SK-MEL-5 (cell line): ENCODE data around the gene STK39. TPM values are rescaled to one million over a fixed set of nuclear protein-coding genes. Genes with fewer than 3 reads are reported as not detected.

ENCODE experiments used
- DNase-seq: peaks from one replicate; pipeline ENCODE4 v3.0.0-alpha.2; 2016; ENCODE audit warnings: low read depth, low spot score
- in situ Hi-C: cut with HindIII; loops from 2 replicates; pipeline ENCODE4 v1.10.0; 2016; ENCODE audit warnings: low sequenced_read_pairs, high pct_unique_total_duplicates, low pct_unique_long_range_greater_than_20kb
- total RNA-seq: library from RNA; depleted of rRNA; stranded (reverse); fragments of >200 nt; shearing (Covaris generic); gene quantifications from 2 replicates; pipeline ENCODE4 v1.2.3, GENCODE V29; 2014

Gene STK39
- total RNA-seq, 1 experiment from 2014 or later = 8.5 TPM

GRCh38 chr2:167946441-167946841, 301.0 kb downstream of the STK39 start:
- in situ Hi-C loops = no loop called here
- DNase-seq = no peak

- no peak for DNase-seq
- in situ Hi-C loops = no loop called here
These were observed 301.6 kb downstream of the STK39 start for GRCh38 chr2:167945660-167946368.

DNA sequence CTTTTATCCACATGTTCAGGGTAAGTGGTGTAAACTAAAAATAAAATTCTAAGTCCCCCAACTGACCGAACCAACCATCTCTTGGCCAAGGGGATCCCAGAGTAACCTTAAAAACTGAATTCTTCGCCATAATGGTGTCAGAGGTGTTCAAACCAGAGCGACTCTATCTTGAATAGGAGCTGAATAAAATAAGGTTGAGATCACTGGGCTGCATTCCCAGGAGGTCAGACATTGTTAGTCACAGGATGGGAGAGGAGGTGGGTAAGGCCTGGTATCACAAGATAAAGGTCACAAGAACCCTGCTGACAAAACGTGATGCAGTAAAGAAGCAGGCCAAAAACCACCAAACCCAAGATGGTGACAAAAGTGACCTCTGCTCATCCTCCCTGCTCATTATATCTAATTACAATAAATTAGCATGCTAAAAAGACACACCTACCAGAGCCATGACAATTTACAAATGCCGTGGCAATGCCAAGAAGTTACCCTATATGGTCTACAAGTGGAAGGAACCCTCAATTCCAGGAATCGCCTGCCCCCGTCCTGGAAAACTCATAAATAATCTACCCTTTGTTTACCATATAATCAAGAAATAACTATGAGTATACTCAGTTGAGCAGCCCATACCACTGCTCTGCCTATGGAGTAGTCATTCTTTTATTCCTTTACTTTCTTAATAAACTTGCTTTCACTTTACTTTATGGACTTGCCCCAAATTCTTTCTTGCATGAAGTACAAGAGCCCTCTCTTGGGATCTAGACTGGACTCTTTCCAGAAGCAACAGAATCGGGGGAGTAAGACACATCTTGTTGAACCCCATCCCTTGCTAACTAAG, 302.4 kb downstream of the STK39 start:
- peak; percentile 42 for DNase-seq
- in situ Hi-C loops = no loop called here

- in situ Hi-C loops = no loop called here
- no peak for DNase-seq
These were observed 303.5 kb downstream of the STK39 start for GRCh38 chr2:167943897-167944296.

DNA sequence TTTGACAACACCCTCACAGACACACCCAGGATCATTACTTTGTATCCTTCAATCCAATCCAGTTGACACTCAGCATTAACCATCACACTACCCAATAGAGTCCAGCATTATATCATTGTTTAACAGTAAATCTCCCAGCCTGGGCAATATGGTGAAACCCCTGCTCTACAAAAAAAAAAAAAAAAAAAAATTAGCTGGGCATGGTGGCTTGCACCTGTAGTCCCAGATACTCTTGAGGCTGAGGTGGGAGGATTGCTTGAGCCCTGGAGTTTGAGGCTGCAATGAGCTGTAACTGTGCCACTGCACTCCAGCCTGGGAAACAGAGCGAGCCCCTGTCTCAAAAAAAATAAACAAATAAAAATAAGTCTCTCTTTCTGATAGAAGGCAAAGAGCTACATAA, 304.0 kb downstream of the STK39 start:
- in situ Hi-C loops = no loop called here
- no peak for DNase-seq

GRCh38 chr2:167942366-167943081, 304.9 kb downstream of the STK39 start:
- DNase-seq = no peak
- in situ Hi-C loops = no loop called here

DNA sequence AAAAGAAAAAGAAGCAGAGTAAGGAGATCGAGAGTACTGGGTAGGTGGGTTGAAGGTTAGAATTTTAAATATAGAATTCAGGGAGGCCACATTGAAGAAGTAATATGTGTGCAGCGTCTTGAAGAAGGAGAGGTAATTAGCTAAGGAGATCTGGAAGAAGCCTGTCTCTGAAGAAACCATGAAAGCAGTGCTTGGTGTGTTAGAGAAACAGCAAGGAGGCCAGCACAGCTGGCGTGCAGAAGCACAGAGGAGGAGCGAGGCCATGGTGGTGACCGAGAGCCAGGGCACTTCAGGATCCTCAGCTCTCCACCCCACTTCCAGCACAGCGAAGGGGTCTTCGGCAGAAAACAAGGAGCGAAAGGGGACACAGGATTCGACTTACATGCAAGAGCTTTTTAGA, 305.8 kb downstream of the STK39 start:
- in situ Hi-C loops = no loop called here
- DNase-seq = no peak

DNA sequence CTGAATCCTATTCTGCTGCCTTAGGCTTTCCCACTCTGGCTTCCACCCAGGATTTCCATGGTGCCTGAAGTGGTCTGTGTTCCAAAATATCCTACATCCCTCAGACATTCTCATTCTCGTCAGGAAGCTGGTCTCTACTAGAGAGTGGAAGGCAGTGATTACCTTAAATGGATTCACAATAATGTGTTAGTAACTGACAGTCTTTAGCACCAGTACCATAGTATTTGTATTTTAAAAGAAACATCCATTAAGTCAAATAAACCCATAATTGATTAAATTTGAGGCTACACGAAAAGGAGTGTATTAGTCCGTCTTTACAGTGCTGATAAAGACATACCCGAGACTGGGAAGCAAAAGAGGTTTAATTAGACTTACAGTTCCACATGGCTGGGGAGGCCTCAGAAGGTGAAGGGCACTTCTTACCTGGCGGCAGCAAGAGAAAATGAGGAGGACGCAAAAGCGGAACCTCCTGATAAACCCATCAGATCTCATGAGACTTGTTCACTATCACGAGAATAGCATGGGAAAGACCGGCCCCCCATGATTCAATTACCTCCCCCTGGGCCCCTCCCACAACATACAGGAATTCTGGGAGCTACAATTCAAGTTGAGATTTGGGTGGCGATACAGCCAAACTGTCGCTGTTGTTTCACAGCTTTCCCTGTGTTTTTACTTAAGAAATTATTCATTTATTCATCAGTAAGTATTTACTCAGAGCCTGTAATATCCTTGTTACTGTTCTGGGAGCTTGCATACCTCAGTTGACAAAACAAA, 306.5 kb downstream of the STK39 start:
- DNase-seq = no peak
- in situ Hi-C loops = no loop called here

DNA sequence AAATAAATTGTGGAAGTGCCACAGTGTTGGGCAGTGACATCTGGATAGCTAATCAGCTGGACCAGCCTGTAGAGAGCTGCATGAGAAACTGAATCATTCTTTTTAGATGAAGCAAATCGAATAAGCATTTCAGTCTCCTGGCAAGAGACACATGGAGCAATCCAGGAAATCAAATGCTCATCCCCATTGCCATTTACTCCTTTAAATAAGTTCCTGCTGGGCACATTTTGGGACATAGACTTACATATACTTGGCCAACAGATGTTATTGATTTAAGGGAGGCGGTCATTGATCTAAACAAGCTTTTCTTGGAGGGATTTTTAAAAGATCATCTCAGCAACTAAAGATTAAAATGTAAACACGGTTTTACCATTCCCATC, 307.1 kb downstream of the STK39 start:
- in situ Hi-C loops = no loop called here
- no peak for DNase-seq

GRCh38 chr2:167939514-167940345, 307.7 kb downstream of the STK39 start:
- in situ Hi-C loops = no loop called here

GRCh38 chr2:167937403-167937802, 310.0 kb downstream of the STK39 start:
- in situ Hi-C loops = no loop called here
- DNase-seq = no peak

More at GRCh38 chr2:167939514-167940345, 307.7 kb downstream of the STK39 start:
- no peak for DNase-seq

GRCh38 chr2:167935803-167936110, 311.6 kb downstream of the STK39 start:
- no peak for DNase-seq
- in situ Hi-C loops = no loop called here

DNA sequence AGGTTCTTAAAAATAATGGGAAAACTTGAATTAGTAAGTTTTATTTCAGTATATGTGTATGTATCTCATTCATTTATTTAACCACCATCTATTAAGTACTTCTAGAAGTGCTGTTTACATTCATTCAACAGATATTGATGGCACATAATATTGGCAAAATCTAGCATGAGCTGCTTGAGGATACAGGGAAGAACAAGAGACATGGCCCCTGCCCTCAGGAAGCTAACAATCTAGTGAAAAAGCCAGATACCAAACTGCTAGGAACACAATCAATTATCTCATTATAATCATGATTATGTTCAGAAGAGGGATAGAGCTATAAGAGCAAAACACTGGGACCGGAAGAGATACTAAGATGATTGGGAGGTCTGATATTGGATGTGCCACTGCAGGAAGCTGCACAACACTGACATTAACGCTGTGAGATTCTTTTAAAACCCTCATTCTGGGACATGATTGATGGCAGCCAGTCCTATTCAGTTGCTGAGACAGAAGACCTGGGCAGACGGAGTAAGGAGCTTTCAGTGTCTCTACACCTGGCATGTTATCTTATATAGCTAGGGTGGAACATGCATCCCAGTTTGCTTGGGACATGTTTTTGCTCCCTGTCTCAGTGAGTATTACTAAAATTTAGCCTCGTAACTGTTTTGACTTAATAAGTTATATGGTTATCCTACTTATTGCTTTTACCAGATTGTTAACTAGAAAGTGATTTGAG, 314.1 kb downstream of the STK39 start:
- in situ Hi-C loops = no loop called here
- DNase-seq = no peak

DNA sequence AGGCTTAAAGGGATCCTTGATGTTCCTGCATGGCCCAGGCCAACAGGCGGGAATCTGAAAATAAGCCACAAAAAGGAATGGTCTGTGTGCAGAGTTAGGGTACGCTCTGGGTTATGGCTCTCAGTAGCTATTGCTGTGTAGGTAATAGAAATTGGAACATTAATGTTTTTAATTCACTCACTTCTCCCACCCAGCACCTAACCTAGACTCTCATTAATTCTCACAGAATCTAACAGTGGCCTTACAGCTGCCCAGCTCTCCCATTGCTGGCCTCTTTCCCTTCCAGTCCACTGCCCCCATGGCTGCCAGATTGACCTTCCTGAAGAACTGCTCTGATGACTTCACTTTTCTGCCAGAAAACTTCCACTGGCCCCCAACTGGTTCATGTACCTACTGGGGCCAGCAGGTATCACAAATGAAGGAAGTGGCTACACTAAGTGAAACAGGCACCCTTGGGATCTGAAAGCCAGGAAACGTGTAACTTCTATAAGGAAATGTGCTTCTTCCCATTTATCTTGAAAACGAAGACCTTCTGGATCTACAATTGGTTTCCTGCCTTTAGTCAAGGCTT, 315.2 kb downstream of the STK39 start:
- DNase-seq = no peak
- in situ Hi-C loops = no loop called here

DNA sequence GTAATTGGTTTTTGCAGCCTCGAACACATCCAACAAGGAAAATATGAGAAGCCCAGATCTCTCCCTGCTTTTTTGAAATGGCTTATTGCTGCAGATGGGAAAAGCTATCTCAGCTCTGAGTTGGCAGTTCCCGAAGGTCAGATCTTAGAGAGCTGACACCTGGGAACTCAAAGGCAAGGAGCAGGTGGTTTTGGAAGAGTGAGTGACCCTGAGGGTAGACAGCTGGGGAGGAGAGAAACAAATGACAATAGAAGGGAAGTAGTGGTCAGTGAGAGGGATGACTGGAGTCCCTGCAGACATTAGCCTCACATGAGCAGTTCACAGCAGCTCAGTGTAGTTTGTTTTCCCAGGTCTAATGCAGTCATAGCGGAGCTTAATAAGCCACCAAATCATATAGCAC, 317.9 kb downstream of the STK39 start:
- DNase-seq = no peak

GRCh38 chr2:167928434-167928833, 319.0 kb downstream of the STK39 start:
- in situ Hi-C loops = no loop called here
- no peak for DNase-seq

More for the DNA sequence above, 317.9 kb downstream of the STK39 start:
- in situ Hi-C loops = no loop called here
